Lower leg skin (tissue), 3 donors: ENCODE measurements around the gene SLC7A5.

Experiments used
- CTCF ChIP-seq, 3 donors: fragments of 450-650 bp; IDR thresholded peaks; one replicate each; pipeline ENCODE4 v1.5.1; 2016; ENCODE audit warnings: antibody characterized with exemption in 3 of 3, mild to moderate bottlenecking in 3 of 3, moderate library complexity in 2 of 3
- POLR2A ChIP-seq, 2 donors: fragments of 450-650 bp; IDR thresholded peaks; one replicate each; pipeline ENCODE4 v1.6.1; 2016 to 2017; ENCODE audit warnings: antibody characterized with exemption in 2 of 2, mild to moderate bottlenecking in 1 of 2, moderate library complexity in 1 of 2

GRCh38 chr16:87842209-87842869 is 27.0 kb downstream of the SLC7A5 start:
- no peak for TF ChIP-seq CTCF (IDR thresholded peaks at IDR 0.05)
- no peak for TF ChIP-seq POLR2A (IDR thresholded peaks at IDR 0.05)
